ENCODE data around the gene SPAG7.

DNA sequence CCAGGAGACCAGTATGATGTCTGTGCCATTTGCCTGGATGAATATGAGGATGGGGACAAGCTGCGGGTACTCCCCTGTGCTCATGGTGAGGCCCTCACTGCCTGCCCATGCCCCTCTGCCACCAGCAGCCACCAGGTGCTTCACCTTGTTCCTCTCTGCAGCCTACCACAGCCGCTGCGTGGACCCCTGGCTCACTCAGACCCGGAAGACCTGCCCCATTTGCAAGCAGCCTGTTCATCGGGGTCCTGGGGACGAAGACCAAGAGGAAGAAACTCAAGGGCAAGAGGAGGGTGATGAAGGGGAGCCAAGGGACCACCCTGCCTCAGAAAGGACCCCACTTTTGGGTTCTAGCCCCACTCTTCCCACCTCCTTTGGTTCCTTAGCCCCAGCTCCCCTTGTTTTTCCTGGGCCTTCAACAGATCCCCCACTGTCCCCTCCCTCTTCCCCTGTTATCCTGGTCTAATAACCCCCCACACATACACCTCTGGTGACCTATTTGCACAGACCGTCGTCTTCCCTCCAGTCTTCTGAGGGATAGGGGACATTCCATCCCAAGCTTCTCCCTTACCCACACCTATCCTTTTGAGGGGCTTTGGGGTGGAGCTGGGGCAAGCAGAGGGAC lies 23.0 kb downstream of the SPAG7 start:
- peak; percentile 91 for TF ChIP-seq POLR2AphosphoS5 (IDR thresholded peaks at IDR 0.05; ENCODE audit: low read depth, low read length)
- TF ChIP-seq POLR2A (IDR thresholded peaks at IDR 0.05; ENCODE audit: low read depth, low read length): no peak; the same call in 1 of the 2 replicates
- TF ChIP-seq TAF1 (IDR thresholded peaks at IDR 0.05; ENCODE audit: borderline replicate concordance, low read depth, low read length): no peak

Measured in GM12892 (cell line).